ENCODE results near the gene TNRC18. TPM values are rescaled to one million over a fixed set of nuclear protein-coding genes. Genes with fewer than 3 reads are reported as not detected.

The TNRC18 gene
- total and polyA plus RNA-seq, 4 experiments from 2014 or later: 0.11 to 48.9 (median 24.5) TPM

DNA sequence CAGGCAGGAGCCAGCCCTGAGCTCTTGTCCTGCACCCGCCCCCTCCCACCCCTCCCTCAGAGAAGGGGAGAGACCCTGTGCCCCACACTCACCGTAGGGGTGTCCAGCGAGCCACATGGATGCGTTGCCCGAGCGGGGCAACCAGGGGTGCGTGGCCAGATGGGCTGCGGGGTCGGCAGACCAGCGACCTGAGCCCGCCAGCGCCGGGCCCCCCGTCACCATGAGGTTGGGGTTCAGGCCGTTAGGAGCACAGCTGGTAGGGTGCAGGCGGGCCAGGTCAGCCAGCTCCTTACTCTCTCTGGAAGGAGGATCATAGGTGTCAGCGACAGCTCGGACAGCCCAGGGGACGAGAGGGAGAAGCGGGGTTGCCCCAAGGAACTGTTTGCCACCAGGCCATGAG lies 46.4 kb downstream of the TNRC18 start:
- POLR2A ChIA-PET (ENCODE audit: partially characterized antibody): interaction anchor here (1.7 kb wide), 1 partner anchor 19 kb away, joined by 10 read pairs; no protein-coding TSS in a partner anchor
- CTCF ChIA-PET (ENCODE audit: partially characterized antibody): no interaction called here
- peaks cover 16% of the 10 kb centered on the region for H3K4me1 ChIP-seq (ENCODE audit: insufficient read depth, low read length)
- intact Hi-C loops (cut with micrococcal nuclease): no loop called here
- peaks cover 18% of the 10 kb centered on the region for H3K36me3 ChIP-seq (ENCODE audit: insufficient read depth, low read length)
- Mint-ChIP-seq H3K4me3 (no peak overlapping the region), H3K27ac (peak overlapping the region in 1 of 7 donors; percentile 41), H3K9me3 (no peaks in the 10 kb centered on the region), H3K36me3 (peaks cover 7 to 33% of the 10 kb centered on the region in 2 donors), H3K4me1 (peaks cover 14 to 28% (median 17%) of the 10 kb centered on the region in 4 donors), H3K27me3 (no peaks in the 10 kb centered on the region)
- DNase-seq: peak in 1 of 5 donors; percentile 39
- no peak overlapping the region for H3K4me3 ChIP-seq (ENCODE audit: low read length in 2 of 2)
- no peaks in the 10 kb centered on the region for H3K27me3 ChIP-seq (ENCODE audit: insufficient read depth, low read length)
- no peak overlapping the region for H3K27ac ChIP-seq (ENCODE audit: low read depth, low read length)
- H3K9me3 ChIP-seq (ENCODE audit: control insufficient read depth in 1 of 2, low read length in 2 of 2): no peaks in the 10 kb centered on the region

DNA sequence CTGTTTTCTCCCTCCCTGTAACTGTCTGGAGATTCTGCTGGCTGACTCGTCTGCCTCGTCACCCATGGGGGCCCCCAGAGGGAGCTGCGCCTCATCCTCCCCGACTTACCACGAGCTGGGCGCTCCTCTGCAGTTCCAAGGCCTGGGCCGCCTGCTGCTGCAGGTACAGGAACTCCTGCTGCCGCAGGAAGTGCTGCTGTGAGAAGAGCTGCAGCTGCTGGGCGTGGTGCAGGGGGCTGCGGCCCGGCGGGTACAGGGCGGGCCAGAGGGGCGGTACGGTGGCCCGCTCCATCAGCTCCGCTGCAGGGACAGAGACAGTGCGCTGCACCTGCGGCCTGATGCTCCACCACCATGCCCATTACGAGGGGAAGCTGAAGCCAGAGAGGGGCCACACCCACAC lies 47.7 kb downstream of the TNRC18 start:
- H3K27ac ChIP-seq (ENCODE audit: low read depth, low read length): no peak overlapping the region
- CTCF ChIA-PET (ENCODE audit: partially characterized antibody): interaction anchor here (1.3 to 1.5 kb wide), 2 partner anchors 10 to 21 kb away, joined by 4 to 11 read pairs; no protein-coding TSS in a partner anchor

DNA sequence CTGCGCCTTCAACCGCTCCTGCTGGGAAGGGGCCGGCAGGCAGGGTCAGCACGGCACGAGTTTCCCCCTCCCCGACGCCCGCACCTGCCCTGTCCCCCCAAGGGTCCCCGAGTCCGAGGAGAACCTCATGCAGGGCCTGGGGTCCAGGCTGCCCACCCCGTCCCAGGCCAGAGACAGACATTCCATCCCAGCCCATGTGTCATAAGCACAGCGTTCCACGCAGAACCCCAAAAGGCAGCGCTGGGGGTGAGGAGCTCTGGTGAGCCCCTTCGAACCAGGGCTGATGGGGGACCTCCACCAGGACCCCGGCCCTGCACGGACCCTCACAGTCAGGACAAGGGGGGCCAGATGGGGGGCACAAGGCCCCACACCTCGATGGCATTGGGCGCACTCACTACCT lies 49.2 kb downstream of the TNRC18 start:
- Mint-ChIP-seq H3K27ac (no peak overlapping the region), H3K36me3 (peaks cover 10 to 38% of the 10 kb centered on the region in 2 donors), H3K9me3 (no peaks in the 10 kb centered on the region), H3K4me1 (peaks cover 8 to 15% (median 12%) of the 10 kb centered on the region in 4 donors), H3K4me3 (no peak overlapping the region), H3K27me3 (no peaks in the 10 kb centered on the region)
- Histone ChIP-seq H3K9me3 (ENCODE audit: control insufficient read depth in 1 of 2, low read length in 2 of 2) (no peaks in the 10 kb centered on the region), H3K36me3 (ENCODE audit: insufficient read depth, low read length) (peaks cover 31% of the 10 kb centered on the region), H3K27me3 (ENCODE audit: insufficient read depth, low read length) (no peaks in the 10 kb centered on the region), H3K27ac (ENCODE audit: low read depth, low read length) (no peak overlapping the region), H3K4me3 (ENCODE audit: low read length in 2 of 2) (no peak overlapping the region), H3K4me1 (ENCODE audit: insufficient read depth, low read length) (peaks cover 12% of the 10 kb centered on the region)
- intact Hi-C loops (cut with micrococcal nuclease): no loop called here
- DNase-seq: no peak
- POLR2A ChIA-PET (ENCODE audit: partially characterized antibody): no interaction called here
- CTCF ChIA-PET (ENCODE audit: partially characterized antibody): interaction anchor here (0.8 kb wide), 1 partner anchor 9 kb away, joined by 3 read pairs; no protein-coding TSS in a partner anchor

More for the DNA sequence above, 47.7 kb downstream of the TNRC18 start:
- peak; percentile 35 to 63 (median 47) for DNase-seq
- Histone ChIP-seq H3K4me1 (ENCODE audit: insufficient read depth, low read length) (peaks cover 12% of the 10 kb centered on the region), H3K27me3 (ENCODE audit: insufficient read depth, low read length) (no peaks in the 10 kb centered on the region), H3K36me3 (ENCODE audit: insufficient read depth, low read length) (peaks cover 26% of the 10 kb centered on the region), H3K9me3 (ENCODE audit: control insufficient read depth in 1 of 2, low read length in 2 of 2) (no peaks in the 10 kb centered on the region), H3K4me3 (ENCODE audit: low read length in 2 of 2) (no peak overlapping the region)
- POLR2A ChIA-PET (ENCODE audit: partially characterized antibody): interaction anchor here (0.6 to 1.7 kb wide), 2 partner anchors 21 to 41 kb away, joined by 3 to 10 read pairs; no protein-coding TSS in a partner anchor
- Mint-ChIP-seq H3K27ac (peak overlapping the region; percentile 62 to 93 (median 73)), H3K27me3 (no peaks in the 10 kb centered on the region), H3K9me3 (no peaks in the 10 kb centered on the region), H3K4me3 (peak overlapping the region in 7 of 8 donors; percentile 28 to 75 (median 57)), H3K4me1 (peaks cover 10 to 14% (median 11%) of the 10 kb centered on the region in 4 donors), H3K36me3 (peaks cover 7 to 35% of the 10 kb centered on the region in 2 donors)
- intact Hi-C loops (cut with micrococcal nuclease): no loop called here

DNA sequence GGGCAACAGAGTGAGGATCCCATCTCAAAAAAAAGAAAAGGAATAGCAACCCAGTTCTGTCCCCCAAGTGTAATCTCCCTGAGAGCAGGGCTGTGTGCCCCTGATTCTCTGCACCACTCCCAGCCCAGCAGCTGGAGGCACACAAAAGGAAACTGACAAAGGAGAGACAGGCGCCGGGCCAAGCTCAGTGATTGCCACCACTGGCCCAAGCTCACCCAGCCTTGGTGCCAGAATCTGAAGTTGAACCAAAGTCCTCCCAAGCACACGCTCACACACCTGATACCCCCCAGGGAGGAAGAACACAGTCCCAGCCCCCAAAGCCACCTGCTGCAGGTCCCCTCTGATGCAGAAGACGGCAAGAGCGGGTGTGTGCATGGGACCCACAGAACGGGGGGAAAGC lies 50.3 kb downstream of the TNRC18 start:
- Mint-ChIP-seq H3K27ac (peak overlapping the region in 1 of 7 donors; percentile 42), H3K9me3 (no peaks in the 10 kb centered on the region), H3K27me3 (no peaks in the 10 kb centered on the region), H3K4me3 (no peak overlapping the region), H3K4me1 (peaks cover 12 to 20% (median 15%) of the 10 kb centered on the region in 4 donors), H3K36me3 (peaks cover 16 to 47% of the 10 kb centered on the region in 2 donors)
- Histone ChIP-seq H3K27me3 (ENCODE audit: insufficient read depth, low read length) (no peaks in the 10 kb centered on the region), H3K4me3 (ENCODE audit: low read length in 2 of 2) (no peak overlapping the region), H3K9me3 (ENCODE audit: control insufficient read depth in 1 of 2, low read length in 2 of 2) (no peaks in the 10 kb centered on the region), H3K36me3 (ENCODE audit: insufficient read depth, low read length) (peaks cover 31% of the 10 kb centered on the region), H3K27ac (ENCODE audit: low read depth, low read length) (no peak overlapping the region), H3K4me1 (ENCODE audit: insufficient read depth, low read length) (peaks cover 12% of the 10 kb centered on the region)
- intact Hi-C loops (cut with micrococcal nuclease): no loop called here
- no peak for DNase-seq
- POLR2A ChIA-PET (ENCODE audit: partially characterized antibody): no interaction called here
- CTCF ChIA-PET (ENCODE audit: partially characterized antibody): interaction anchor here (1.0 kb wide), 1 partner anchor 9 kb away, joined by 4 read pairs; no protein-coding TSS in a partner anchor

DNA sequence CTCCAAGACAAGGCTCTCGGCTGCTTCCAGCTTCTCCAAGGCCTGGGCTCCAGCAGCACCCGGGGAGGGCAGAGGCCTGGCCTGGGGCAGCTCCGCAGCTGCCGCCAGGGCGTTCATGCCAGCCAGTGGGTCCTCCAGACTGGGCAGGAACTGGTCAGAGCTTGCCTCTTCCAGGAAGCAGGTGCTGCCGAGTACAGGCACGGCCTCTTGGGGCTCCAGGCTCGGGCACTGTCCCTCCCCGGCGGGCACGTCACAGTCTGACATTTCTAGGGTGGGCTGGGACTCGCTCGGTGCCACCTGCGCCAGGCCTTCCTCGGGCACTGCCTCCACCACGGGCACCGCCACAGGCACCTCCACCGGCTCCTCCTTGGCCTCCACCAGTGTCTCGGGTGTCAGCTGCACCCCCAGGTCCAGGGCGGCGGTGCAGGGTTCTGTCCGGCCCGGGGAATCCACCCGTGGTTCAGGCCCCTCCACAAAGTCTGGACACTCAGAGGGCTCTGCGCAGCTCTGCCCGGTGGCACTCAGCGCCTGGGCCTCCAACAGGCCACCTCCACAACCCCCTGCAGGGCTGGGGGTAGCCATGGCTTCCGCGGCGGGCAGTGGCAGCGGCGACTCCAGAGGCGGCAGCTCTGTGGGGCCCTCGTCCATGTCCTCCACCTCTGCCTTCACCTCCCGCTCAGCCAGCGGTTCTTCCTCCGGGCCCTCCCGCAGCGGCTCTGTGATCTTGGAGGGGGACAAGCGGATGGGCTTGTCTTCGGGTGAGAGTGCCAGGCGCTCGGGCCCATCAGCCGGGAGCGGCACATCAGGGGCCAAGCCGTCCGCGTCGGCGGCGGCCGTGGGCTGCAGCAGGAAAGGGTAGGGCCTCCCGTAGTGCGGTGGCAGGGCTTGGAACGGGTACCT lies 52.9 kb downstream of the TNRC18 start:
- no peak overlapping the region for H3K27ac Mint-ChIP-seq
- ChIA-PET POLR2A (ENCODE audit: partially characterized antibody) (no interaction called here), CTCF (ENCODE audit: partially characterized antibody) (interaction anchor here (1.2 to 1.7 kb wide), 2 partner anchors 25 to 79 kb away, joined by 3 to 4 read pairs; no protein-coding TSS in a partner anchor)

DNA sequence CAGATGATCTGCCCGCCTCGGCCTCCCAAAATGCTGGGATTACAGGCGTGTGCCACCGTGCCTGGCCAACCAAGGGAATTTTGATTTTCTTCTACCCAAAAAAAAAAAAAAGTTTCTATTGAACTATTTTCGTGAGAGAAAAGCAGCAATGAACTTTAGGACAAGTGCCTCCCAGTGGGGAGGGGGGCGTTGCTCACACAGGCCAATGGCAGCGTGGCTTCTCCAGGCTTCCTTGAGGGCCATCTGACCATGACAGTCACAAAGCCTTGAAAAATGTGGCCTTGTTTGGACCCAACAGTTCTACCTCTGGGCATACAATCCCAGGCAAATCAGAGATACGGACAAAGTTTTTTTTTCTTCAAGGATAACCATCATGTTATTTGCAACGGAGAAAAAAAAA lies 56.0 kb downstream of the TNRC18 start:
- no peak overlapping the region for H3K4me3 ChIP-seq (ENCODE audit: low read length in 2 of 2)
- H3K36me3 Mint-ChIP-seq: peaks cover 13 to 35% of the 10 kb centered on the region in 2 donors
- no peak for DNase-seq
- H3K27ac Mint-ChIP-seq: peak overlapping the region in 1 of 7 donors; percentile 29
- H3K36me3 ChIP-seq (ENCODE audit: insufficient read depth, low read length): peaks cover 14% of the 10 kb centered on the region
- H3K4me1 Mint-ChIP-seq: peaks cover 15 to 31% (median 23%) of the 10 kb centered on the region in 4 donors
- no peaks in the 10 kb centered on the region for H3K9me3 ChIP-seq (ENCODE audit: control insufficient read depth in 1 of 2, low read length in 2 of 2)
- H3K27me3 Mint-ChIP-seq: no peaks in the 10 kb centered on the region
- H3K9me3 Mint-ChIP-seq: no peaks in the 10 kb centered on the region
- ChIA-PET CTCF (ENCODE audit: partially characterized antibody) (interaction anchor here (0.8 to 5.5 kb wide), 5 partner anchors 9 to 104 kb away, joined by 3 to 32 read pairs (median 3); no protein-coding TSS in a partner anchor), POLR2A (ENCODE audit: partially characterized antibody) (no interaction called here)
- intact Hi-C loops (cut with micrococcal nuclease): loop anchor here (5.0 kb wide), 1 partner anchor 335 kb away; no protein-coding TSS in a partner anchor
- no peak overlapping the region for H3K4me3 Mint-ChIP-seq
- peaks cover 7% of the 10 kb centered on the region for H3K4me1 ChIP-seq (ENCODE audit: insufficient read depth, low read length)
- no peaks in the 10 kb centered on the region for H3K27me3 ChIP-seq (ENCODE audit: insufficient read depth, low read length)
- H3K27ac ChIP-seq (ENCODE audit: low read depth, low read length): no peak overlapping the region

More for the DNA sequence above, 52.9 kb downstream of the TNRC18 start:
- Histone ChIP-seq H3K9me3 (ENCODE audit: control insufficient read depth in 1 of 2, low read length in 2 of 2) (no peaks in the 10 kb centered on the region), H3K27me3 (ENCODE audit: insufficient read depth, low read length) (no peaks in the 10 kb centered on the region), H3K4me3 (ENCODE audit: low read length in 2 of 2) (no peak overlapping the region), H3K27ac (ENCODE audit: low read depth, low read length) (no peak overlapping the region), H3K4me1 (ENCODE audit: insufficient read depth, low read length) (peaks cover 4% of the 10 kb centered on the region), H3K36me3 (ENCODE audit: insufficient read depth, low read length) (peaks cover 31% of the 10 kb centered on the region)
- Mint-ChIP-seq H3K9me3 (no peaks in the 10 kb centered on the region), H3K36me3 (peaks cover 20 to 44% of the 10 kb centered on the region in 2 donors), H3K27me3 (no peaks in the 10 kb centered on the region), H3K4me1 (peaks cover 11 to 20% (median 15%) of the 10 kb centered on the region in 4 donors), H3K4me3 (no peak overlapping the region)
- no peak for DNase-seq
- intact Hi-C loops (cut with micrococcal nuclease): no loop called here

Data from CD4-positive, alpha-beta memory T cell (primary cell).